HUES6 (cell line): Measurements from ENCODE around the gene TMEM156.

Experiments
- H3K27ac ChIP-seq: 2 replicates; pipeline ENCODE4 v1.7.0; 2013; ENCODE audit warnings: low read depth, mild to moderate bottlenecking, low read length, inconsistent platforms
- H3K27me3 ChIP-seq: 2 replicates; pipeline ENCODE4 v1.6.1; 2013; ENCODE audit warnings: low read length; ENCODE audit not compliant: control insufficient read depth, insufficient read depth
- H3K36me3 ChIP-seq: 2 replicates; pipeline ENCODE4 v1.6.1; 2013; ENCODE audit warnings: low read length; ENCODE audit not compliant: control insufficient read depth, insufficient read depth
- H3K4me1 ChIP-seq: 2 replicates; pipeline ENCODE4 v1.6.1; 2013; ENCODE audit warnings: low read length; ENCODE audit not compliant: control insufficient read depth, insufficient read depth
- H3K4me3 ChIP-seq: 2 replicates; pipeline ENCODE4 v1.5.1; 2013; ENCODE audit warnings: low read depth, low read length
- H3K9ac ChIP-seq: one replicate; pipeline ENCODE4 v1.6.1; 2013; ENCODE audit warnings: mild to moderate bottlenecking, low read length
- H3K9me3 ChIP-seq: 2 replicates; pipeline ENCODE4 v1.6.1; 2013; ENCODE audit warnings: low read depth, low read length; ENCODE audit not compliant: control insufficient read depth, insufficient read depth

Gene TMEM156

DNA sequence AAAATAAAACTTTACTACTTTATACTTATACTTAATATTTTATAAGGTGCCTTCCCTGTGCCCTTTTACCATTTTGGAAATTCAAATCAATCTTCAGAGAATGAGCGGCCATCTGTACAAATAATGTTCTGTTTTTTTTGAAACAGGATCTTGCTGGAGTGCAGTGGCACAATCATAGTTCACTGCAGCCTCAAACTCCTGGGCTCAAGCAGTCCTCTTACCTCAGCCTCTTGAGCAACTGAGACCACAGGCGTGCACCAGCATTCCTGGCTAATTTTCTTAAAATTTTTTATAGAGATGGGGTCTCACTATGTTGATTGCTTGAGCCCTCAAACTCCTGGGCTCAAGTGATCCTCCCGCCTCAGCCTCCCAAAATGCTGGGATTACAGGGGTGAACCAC is 111.1 kb downstream of the TMEM156 start:
- no peak overlapping the region for H3K4me3 ChIP-seq

DNA sequence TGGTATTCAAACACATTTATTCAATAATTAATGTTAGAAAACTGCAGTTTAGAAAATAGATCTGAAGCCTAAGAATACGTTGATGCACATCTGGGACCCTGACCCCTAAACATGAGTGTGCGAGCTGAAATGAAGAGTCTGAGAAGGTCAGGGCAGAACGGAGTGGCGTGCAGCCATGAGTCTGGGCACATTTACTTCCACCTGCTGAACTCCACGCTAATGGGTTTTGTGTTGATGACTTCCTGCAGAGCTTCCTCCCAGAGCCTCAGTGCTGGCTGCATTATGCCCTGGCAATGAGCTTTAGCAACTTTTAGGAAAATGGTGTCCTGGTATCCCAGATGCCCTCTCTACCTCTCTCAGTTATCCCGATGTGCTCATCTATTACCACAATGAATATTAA is 111.5 kb downstream of the TMEM156 start:
- H3K9ac ChIP-seq, result no peak overlapping the region
- H3K4me1 ChIP-seq, result no peaks in the 10 kb centered on the region; the same call in 1 of the 2 replicates
- no peak overlapping the region for H3K4me3 ChIP-seq
- H3K27me3 ChIP-seq, result no peaks in the 10 kb centered on the region
- peaks cover 9% of the 10 kb centered on the region; the same call in 1 of the 2 replicates for H3K36me3 ChIP-seq
- H3K27ac ChIP-seq, result no peak overlapping the region
- no peaks in the 10 kb centered on the region for H3K9me3 ChIP-seq

More for the DNA sequence above, 111.1 kb downstream of the TMEM156 start:
- H3K9ac ChIP-seq, result no peak overlapping the region
- no peaks in the 10 kb centered on the region for H3K9me3 ChIP-seq
- H3K27ac ChIP-seq, result no peak overlapping the region
- peaks cover 5% of the 10 kb centered on the region; the same call in 1 of the 2 replicates for H3K36me3 ChIP-seq
- H3K27me3 ChIP-seq, result no peaks in the 10 kb centered on the region
- no peaks in the 10 kb centered on the region; the same call in 1 of the 2 replicates for H3K4me1 ChIP-seq

DNA sequence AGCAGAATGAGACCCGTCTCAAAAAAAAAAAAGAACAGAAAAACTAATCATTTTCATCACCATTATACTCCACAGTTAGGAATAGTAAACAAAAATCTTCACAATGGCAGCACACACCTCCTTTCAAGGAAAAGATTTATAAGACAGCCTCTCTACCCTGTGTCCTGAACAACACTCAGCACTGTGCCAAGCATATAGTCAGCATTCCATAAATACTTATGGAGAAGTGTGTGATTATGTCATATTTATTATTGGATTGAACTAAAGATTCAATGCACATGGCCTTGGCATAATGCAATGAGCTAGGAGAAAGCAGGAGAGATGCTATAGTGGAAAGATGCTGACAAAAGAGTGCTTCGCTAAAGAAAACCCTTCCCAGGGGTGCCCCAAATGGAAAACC is 112.0 kb downstream of the TMEM156 start:
- no peak overlapping the region for H3K27ac ChIP-seq
- H3K4me1 ChIP-seq, result no peaks in the 10 kb centered on the region; the same call in 1 of the 2 replicates
- H3K4me3 ChIP-seq, result no peak overlapping the region
- H3K27me3 ChIP-seq, result no peaks in the 10 kb centered on the region
- H3K36me3 ChIP-seq, result peaks cover 9% of the 10 kb centered on the region; the same call in 1 of the 2 replicates
- no peaks in the 10 kb centered on the region for H3K9me3 ChIP-seq
- H3K9ac ChIP-seq, result no peak overlapping the region

- Histone ChIP-seq H3K27ac (no peak overlapping the region), H3K4me3 (no peak overlapping the region), H3K9me3 (no peaks in the 10 kb centered on the region), H3K4me1 (no peaks in the 10 kb centered on the region; the same call in 1 of the 2 replicates), H3K27me3 (no peaks in the 10 kb centered on the region), H3K36me3 (peaks cover 9% of the 10 kb centered on the region; the same call in 1 of the 2 replicates), H3K9ac (no peak overlapping the region)
Measured at GRCh38 chr4:38919494-38919893, 112.7 kb downstream of the TMEM156 start.

GRCh38 chr4:38917481-38918025 is 114.7 kb downstream of the TMEM156 start:
- H3K9ac ChIP-seq, result no peak overlapping the region
- H3K27me3 ChIP-seq, result no peaks in the 10 kb centered on the region
- H3K4me3 ChIP-seq, result no peak overlapping the region
- H3K36me3 ChIP-seq, result peaks cover 6% of the 10 kb centered on the region; the same call in 1 of the 2 replicates
- H3K27ac ChIP-seq, result no peak overlapping the region
- H3K9me3 ChIP-seq, result no peaks in the 10 kb centered on the region
- H3K4me1 ChIP-seq, result no peaks in the 10 kb centered on the region
